Dermis blood vessel endothelial cell (primary cell): ENCODE data around the gene GDPD5. TPM values are rescaled to one million over a fixed set of nuclear protein-coding genes. Genes with fewer than 3 reads are reported as not detected.

Experiments
- DNase-seq: peaks from one replicate; pipeline ENCODE4 v3.0.0; 2010
- total RNA-seq: library from RNA; depleted of rRNA; stranded (reverse); fragments of >200 nt; gene quantifications from 2 replicates; pipeline ENCODE4 v1.2.3, GENCODE V29; 2014

Gene GDPD5
- total RNA-seq, 1 donor from 2014 or later, result 37.4 TPM

DNA sequence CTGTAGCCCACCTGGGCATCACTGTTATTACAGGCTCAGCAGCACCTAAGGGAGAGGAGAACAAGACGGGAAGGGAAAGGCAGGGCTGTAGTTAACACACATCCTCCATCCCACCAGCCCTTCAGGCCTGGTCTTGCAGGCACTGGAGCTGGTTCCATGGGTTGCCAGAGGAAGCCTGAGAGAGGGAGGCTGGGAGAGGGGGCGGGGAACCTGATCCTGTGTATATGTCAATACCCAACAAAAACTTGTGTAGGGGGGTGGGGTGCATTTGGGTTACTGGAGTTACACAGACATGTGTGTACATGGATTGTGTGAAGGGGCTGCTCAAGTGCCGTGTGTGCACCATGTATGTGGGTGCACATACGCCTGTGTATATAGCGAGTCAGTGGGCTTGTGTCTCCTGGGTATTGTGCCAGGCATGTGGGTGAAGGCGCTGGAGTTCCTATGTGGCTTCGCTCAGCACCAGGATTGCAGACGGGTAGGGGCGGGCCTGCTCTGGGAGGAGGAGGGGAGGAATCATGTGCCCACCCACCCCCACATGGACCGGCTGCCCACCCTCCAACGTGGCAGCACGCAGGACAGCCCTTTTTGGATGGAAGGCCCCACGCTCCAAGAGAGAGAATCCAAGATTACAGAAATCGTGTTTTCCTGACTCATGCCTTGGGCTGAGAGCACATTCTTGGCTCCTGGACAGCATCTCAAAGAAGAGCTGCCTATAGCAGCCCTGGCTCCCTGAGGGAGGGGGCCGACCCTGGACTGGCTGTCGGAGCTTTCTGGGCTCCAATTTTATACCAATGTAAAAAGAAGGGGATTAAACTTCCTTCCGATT, 32.1 kb upstream of the GDPD5 start:
- DNase-seq, result peak; percentile 58

DNA sequence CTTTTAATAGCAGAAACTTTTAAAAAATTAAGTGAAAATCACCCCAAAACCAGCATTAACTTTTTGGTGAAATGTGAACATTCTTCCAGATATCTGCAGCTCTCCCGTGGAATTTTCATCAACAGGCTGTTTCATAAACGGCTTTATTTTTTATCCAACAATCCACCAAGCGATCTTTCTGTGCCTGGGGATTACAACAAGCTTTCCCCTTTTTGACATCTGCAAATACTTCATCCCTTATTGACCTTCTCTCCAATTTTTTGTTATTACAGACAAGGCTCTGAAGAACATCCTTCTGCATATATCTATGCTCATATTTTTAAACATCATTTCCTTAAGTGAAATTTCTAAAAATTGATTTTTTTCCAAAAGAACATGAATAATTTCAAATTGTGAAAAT, 30.5 kb upstream of the GDPD5 start:
- DNase-seq, result no peak

DNA sequence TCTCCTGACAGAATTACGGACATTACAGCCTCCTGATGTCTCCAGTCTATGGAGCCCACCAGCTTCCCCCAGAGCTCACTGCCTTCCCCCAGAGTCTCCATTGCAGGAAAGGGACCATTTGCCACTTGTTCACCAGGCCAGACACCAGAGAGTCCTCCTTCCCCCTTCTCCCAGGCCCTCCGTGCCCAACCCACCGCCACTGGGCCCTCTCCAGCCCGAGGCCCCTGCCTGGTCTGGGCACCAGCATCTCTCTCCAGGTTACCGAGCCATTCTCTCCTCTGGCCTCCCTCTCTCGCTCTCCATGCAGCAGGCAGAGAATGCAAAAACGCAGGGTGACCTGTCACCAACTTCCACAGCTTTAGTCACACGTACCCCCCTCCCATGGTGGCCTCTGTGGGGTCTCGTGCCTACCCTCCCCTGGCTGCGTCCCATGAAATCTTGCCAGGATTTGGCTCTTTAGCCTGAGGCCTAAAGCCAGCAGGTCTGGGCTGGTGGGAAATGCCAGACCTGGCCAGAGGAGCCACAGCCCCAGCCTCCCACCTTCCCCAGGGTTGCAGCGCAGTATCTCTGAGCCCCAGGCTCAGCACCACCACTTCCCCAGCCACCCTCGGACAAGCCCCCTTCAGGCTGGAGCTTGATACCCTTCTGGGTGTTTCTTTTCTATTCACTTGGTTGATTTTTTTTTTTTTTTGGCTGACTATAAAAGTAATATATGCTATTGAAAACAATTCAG, 29.5 kb upstream of the GDPD5 start:
- DNase-seq, result no peak

DNA sequence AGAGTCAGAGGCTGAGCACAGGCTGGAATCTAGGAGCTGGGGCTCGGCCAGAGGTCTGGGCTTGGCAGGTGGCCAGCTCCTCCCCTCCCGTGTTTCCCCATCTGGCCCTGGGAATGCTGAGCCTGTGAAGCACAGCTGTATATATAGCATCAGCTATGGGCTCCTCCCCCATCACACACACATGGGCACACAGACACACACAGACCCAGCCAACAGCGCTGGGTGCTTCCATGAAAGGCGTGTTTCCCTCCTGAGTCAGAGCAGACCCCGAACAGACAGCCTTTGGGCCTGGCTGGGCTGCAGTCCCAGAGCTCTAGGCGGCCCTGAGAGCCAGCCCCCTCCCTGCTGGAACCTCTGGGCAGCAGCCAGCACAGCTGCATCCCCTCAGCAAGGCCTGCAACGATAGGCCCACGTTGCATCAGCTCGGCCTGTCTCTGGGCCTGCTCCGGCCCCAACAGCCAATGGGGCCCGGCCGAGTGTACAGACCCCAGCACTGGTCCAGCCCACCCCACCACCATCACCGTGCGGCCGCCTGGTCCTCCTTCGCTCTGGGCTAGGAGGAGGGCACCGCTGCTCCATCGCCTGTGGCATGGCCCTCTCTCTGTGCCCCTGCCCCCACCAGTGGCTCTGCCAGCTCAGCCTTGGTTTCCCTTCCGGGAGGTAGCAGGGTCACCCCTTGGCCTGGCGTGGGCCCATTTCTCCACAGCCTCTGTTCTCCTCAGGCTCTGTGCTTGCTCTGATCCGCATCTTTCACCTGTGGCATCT, 28.7 kb upstream of the GDPD5 start:
- peak; percentile 95 for DNase-seq

DNA sequence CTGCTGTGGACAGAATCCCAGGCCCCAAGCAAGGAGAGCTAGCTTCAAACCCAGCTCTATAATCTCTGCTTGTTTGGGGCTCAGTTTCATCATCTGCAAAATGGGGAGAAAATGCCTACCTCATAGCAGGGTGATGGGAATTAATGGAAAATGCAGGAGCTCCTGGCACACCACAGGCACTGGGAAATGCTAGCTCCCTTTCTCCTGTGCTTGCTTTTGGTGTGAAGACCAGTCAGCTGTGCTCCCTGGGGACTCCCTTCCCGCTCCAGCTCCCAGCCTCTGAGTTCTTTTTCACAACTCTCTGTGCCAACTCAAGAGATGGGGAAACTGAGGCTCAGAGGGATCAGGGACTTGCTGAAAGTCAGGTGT, 28.1 kb upstream of the GDPD5 start:
- no peak for DNase-seq

DNA sequence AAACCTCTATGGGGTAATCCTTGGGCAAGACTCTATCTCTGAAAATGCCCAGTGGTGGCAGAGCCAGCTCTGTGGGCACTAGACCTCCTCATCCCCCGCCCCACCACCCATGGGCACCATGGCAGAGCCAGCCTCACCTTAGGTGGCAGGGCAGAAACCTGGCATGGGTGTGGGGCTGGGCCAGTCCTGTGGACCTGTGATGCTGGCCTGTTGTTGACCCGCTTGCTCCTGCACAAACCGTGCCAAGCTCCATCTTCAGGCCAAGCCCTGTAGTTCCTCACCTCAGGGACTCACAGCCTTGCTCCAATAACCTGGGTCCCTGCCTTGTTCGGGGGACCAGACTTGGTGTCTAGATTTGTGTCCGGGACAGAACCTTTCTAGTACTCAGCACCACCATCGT, 27.4 kb upstream of the GDPD5 start:
- no peak for DNase-seq

DNA sequence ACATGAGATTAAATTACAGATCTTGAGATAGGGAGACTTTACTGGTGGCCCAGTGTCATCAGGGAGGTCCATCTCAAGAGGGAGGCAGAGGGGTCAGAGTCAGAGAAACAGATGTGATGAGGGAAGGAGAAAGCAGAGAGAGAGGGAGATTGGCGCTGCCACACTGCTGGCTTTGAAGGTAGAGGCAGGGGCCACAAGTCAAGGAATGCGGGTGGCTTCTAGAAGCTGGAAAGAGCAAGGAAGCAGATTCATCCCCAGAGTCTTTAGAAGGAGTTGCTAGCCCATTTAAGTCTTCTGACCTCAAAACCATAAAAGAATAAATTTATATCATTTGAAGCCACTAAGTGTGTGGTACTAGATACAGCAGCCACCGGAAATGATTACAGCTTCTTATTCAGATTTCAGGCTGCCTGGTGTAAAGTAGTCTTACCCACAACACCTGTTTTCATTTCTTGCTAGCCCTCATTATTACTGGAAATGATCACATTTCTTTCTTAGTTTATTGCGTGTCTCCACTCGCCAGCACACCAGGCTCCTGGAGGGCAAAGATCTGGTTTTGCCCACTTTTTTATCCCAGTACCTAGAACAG, 23.7 kb upstream of the GDPD5 start:
- DNase-seq, result no peak

DNA sequence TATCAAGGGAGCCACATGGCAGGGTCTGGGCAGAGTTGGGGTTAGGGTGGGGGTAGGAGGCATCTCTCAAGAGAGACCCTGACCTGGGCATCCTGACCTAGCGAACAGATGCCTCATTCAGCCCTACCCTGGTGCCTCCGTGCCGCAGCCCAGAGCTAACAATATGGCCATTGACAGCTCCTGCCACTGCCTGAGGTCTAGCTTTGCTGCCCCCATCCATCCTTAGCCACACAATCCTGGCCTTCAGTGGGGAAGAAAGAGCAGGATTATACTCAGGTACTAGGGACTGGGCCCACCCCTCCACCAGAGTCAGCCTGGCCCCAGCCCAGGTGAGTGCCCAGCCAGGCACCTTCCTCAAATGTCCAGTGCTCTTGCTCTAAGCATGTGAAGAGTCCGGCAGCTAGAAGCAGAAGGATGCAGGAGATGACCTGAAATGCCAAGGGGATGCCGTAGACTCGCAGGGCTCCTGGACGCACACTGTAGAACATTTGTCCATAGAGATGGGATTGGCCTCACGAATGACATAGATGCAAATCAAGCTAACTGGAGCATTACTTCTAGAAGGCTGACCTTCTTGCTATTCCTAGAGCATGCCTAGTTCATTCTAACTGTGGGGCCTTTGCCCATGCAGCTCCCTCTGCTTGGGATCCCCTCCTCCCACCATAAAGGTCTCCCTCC, 23.0 kb upstream of the GDPD5 start:
- no peak for DNase-seq

DNA sequence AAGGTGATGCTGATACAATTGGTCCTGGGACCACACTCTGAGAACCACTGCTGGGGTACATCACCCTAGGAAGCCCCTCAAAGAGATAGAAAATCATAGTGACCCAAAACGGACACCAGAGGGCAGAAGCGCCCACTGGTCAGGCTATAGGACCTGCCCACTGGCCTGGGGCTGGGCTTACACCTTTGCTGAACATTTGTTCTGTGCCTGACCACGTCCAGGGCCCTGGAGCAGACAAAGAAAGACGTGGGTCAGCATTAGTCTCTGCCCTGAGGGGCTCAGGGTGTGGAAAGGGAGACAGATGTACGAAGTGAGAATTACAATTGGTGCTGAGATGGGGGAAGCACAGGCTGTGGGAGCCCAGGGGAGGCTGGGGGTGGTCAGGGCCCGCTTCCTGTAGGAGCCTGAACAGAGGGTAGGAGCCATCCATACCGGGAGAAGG, 21.9 kb upstream of the GDPD5 start:
- peak; percentile 85 for DNase-seq

DNA sequence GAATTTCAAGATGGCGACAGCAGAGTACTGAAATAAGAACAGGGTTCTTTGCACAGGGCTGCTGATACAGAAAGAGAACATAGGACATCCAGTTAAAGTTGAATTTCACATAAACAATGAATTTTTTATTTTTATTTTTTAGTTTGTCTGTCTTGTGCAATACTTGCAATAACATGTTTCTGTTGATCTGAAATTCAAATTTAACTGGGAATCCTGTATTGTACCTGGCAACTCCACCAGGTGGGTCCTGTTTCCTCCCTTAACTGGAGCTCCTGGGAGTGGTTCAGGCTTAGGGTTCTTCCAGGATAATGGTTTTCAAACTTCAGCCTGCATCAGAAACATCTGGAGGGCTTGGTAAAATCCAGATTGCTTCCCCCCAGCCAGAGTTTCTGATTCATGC, 21.4 kb upstream of the GDPD5 start:
- DNase-seq, result no peak

DNA sequence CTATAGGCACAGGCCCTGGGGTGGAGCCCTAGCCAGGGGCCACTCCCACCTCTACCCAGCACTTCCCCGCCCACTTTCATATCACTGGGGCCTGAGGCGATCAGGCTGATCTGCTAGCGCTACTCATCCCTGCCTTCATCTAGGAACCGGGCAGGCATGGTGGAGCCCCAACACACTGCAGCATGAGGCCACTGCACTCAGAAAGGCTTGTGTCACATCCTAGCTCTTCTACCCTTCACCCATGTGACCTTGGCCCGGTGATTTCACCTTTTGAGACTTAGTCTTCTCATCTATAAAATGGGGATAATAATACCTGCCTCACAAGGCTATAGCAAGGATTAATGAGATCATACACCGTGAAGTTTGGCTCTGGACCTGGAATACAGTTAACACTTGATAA, 18.1 kb upstream of the GDPD5 start:
- no peak for DNase-seq

DNA sequence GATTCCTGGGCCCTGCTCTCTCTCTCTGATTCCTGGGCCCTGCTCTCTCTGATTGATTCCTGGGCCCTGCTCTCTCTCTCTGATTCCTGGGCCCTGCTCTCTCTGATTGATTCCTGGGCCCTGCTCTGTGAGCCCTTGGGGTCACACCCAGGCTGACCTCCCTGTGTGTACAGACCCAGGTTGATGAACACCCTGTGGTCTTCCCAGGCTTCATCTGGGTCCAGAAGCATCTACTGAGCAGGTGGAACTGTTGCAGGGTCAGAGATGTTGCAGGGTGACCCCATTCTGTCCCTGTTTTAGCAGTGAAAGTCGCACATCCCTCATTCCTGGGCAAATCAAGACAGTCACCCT, 16.3 kb upstream of the GDPD5 start:
- no peak for DNase-seq

DNA sequence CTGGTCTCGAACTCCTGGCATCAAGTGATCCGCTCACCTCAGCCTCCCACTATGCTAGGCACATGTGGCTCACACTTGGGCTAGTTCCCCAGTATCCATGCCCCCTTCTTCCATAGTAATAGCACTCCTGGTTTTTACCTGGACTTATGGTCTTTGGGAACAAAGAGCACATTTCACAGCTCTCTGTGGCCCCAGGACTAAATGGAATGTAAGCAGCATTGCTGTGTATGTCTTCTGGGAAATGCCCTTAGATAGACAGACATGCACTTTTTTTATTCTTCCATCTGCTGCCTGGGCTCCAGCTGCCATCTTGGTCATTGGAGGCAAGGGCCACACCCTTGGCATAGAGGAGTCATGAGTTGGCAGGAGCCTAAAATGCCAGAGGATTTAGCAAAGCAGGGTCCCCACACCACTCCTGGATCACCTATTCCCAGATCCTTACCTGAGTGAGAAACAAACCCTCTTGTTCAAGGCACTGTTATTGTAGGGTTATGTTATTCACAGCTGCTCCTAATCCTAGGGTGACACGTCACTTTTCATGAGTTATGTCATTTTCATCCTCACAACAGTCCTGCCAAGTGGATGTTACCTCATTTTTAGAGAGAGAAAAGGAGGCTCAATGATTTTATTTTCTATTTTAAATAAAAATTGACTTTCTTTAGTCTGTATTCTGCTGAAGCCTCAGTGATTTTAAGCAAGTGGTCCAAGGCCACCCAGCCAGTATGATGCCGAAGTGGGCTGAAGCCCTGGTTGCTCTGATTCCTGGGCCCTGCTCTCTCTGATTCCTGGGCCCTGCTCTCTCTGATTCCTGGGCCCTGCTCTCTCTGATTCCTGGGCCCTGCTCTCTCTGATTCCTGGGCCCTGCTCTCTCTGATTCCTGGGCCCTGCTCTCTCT, 15.7 kb upstream of the GDPD5 start:
- no peak for DNase-seq

DNA sequence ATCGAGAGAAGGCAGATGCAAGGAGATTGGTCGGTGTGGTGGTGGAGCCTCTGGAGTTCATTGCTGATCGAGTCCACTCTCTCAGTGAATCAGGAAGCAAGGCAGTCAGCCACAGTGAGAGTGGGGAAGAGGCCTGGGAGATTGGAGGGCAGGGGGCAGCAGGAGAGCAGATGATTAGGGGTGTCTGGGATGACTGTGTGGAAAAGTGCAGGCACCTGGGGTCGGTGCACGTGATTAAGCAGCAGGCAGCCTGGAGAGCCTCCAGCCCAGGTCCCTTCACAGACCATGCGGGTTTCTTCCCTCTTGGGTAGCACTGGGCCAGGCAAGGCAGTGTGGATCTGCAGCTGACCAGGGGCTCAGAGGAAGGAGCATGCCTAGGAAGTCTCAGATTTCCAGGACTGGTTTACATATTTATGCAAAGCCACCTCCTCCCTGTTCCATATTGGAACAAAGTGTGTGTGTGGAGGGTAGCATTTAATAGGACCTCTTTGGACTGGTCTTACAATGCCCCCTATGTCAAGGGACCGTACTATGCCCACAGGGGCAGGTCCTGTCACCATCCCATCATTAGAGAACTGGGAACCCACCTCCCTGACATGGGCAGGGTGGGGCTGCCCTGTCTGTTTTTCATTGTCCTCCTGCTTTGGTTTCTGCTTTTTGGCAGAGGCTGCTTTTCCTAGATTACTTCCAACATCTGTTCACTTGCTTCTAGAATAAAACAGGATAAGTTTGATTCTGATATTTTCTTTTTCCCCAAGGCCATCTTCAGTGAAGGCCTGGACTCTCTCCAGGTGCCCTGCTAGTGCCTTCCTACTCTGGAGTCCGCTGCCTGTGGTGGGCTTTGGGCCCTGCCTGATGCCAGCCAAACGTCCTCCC, 14.0 kb upstream of the GDPD5 start:
- no peak for DNase-seq

DNA sequence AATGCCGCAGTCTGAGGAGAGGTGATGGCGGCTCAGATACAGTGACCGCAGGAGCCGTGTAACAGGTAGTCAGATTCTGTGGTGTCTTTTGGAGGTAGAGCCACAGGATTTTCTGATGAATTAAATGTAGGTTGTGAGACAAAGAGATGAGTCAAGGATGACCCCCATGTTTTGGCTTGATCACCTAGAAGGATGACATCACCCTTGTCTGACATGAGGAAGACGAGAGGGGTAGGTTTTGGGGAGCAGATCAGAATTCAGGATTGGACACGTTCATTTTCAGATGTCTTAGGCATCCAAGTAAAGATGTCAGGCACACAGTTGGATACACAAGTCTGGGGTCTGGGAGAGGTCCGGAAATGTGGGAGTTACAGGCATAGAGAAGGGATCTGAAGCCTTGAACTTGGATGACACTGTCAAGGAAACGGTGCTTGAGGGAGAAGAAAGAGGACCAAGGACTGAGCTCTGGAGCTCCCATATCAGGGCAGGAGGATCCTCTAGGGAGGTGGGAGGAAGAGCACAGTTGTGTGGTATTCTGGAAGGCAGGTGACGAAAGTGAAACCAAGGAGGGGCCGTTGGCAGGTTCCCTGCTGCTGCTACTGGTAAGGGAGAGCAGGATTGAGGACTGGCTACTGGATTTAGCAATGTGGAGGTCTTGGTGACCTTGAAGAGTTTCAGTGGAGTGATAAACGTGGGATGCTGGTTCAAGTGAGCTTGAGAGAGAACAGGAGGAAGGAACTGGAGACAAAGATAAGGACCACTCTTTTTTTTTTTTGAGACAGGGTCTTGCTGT, 12.6 kb upstream of the GDPD5 start:
- DNase-seq, result no peak

DNA sequence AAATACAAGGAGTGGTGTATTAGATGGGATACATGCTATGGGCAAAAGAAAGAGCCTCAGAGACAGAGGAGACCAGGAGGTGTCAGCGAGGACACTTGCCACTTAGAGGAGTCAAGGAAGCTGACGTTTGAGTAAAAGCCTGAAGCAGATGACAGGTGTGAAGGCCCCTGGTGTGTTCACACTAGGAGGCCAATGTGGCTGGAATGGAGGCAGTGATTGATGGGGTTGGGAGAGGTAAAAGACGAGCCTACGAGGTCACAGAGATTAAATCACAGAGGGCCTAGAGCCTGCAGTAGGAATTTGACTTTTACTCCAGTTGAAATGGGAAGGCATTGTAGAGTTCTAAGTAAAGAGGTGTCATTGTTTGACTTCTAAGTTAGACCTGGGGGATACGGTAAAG, 12.0 kb upstream of the GDPD5 start:
- DNase-seq, result no peak

DNA sequence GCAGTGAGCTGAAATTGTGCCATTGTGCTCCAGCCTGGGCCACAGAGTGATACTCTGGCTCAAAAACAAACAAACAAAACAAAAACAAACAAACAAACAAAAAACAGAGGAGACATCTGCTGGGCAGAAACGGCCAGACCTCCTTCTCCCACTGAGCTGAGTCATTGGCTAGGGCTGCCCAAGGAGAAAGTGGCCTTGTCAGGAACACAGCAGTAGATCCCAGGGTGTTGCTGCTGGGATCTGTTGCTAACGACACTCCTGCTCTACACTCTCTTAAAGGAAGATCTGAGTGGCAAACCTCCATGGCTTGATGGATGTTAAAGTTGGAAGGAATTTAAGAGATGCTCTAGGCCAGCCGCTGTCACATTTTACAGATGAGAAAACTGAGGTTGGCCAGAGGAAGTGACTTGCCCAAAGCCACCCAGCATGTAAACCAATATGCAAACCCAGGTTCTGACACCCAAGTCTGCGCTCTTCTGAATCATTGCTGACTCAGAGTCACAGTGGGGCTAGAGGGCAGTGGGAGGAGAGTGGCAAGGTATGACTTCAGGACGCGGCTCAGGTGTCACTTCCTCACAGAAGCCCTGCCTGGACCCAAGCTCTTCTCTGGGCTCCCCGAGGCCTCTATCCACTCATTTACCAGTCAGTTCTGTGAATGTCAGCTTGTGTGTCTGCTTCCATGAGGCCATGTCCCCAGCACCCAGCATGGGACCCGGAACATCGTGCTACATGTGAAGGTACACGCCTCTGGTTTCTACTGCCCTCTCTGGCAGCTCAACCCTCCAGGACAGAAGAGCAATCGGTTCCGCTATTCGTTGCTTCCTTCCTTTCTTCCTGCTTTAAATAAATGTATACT, 11.3 kb upstream of the GDPD5 start:
- DNase-seq, result peak; percentile 44

DNA sequence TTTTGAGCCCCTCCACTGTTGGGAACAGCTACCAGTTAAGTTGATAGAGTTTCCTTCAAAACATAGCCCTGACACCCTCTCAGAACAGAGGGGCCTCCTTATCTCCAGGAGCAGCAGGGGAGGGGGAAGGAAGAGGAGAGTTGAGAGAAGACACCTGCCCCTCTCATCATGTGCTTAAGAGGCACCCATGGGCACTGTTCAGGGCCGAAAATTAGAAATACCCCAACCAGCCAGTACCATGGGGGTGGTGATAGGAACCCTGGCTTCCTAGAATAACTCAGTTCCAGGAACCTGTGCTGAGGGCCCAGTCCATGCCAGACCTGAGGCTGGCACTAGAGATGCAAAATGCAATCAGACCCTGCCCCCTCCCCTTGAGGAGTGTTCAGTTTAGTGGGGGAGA, 9.3 kb upstream of the GDPD5 start:
- DNase-seq, result no peak
